Uterus (tissue), 4 donors: ENCODE results near the gene TSFM. TPM values are rescaled to one million over a fixed set of nuclear protein-coding genes. Genes with fewer than 3 reads are reported as not detected.
A peak's percentile ranks its signal among the peaks of the same experiment; 100 is the strongest.

Source experiments
- DNase-seq, 2 donors: peaks; one replicate each; pipeline ENCODE4 v3.0.0-alpha.2; 2019 to 2020
- H3K27ac ChIP-seq, 2 donors: fragments of 200-600 bp; sonication (generic); 1 replicate in 1 of 2; 2 replicates in 1 of 2; pipeline ENCODE4 v1.5.1; 2016 to 2018
- H3K27me3 ChIP-seq, 2 donors: fragments of 200-600 bp; sonication (generic); one replicate each; pipeline ENCODE4 v1.5.1; 2018 to 2019; ENCODE audit warnings: control low read depth in 1 of 2
- H3K36me3 ChIP-seq, 2 donors: fragments of 200-600 bp; sonication (generic); one replicate each; pipeline ENCODE4 v1.5.1; 2019; ENCODE audit warnings: control low read depth in 1 of 2
- H3K4me1 ChIP-seq, 2 donors: fragments of 200-600 bp; sonication (generic); one replicate each; pipeline ENCODE4 v1.5.1; 2018 to 2019; ENCODE audit warnings: control low read depth in 1 of 2
- H3K4me3 ChIP-seq, 2 donors: fragments of 200-600 bp; sonication (generic); 1 replicate in 1 of 2; 2 replicates in 1 of 2; pipeline ENCODE4 v1.5.1; 2018 to 2019; ENCODE audit warnings: mild to moderate bottlenecking in 1 of 2
- H3K9me3 ChIP-seq, 2 donors: fragments of 200-600 bp; sonication (generic); one replicate each; pipeline ENCODE4 v1.5.1; 2019; ENCODE audit warnings: control low read depth in 1 of 2
- CTCF ChIP-seq, 4 experiments: fragments of 200-600 bp in 2 of 4; fragments of 450-650 bp in 2 of 4; sonication (generic) in 2 of 4; IDR thresholded peaks; one replicate each; pipeline ENCODE4 v1.5.1; 2016 to 2019; ENCODE audit warnings: antibody characterized with exemption in 4 of 4, mild to moderate bottlenecking in 2 of 4, moderate library complexity in 1 of 4
- POLR2A ChIP-seq, 2 donors: fragments of 450-650 bp; IDR thresholded peaks; one replicate each; pipeline ENCODE4 v1.6.1; 2016; ENCODE audit warnings: antibody characterized with exemption in 2 of 2, mild to moderate bottlenecking in 1 of 2, moderate library complexity in 1 of 2
- intact Hi-C: fragments of 100-400 bp; cut with DNase I; formaldehyde crosslinking; loops from one replicate; pipeline ENCODE4 v1.15.1; 2023; ENCODE audit warnings: low total_unique reads
- total RNA-seq, 4 donors: library from RNA; depleted of rRNA in 3 of 4; stranded (reverse); fragments of >200 nt in 3 of 4; gene quantifications; one replicate each; pipeline versions ENCODE4 v1.1.0 to v1.2.4, GENCODE V29; 2014 to 2023
- donor health status: DM: yes; HTN: yes; CAD: no.

TSFM gene
- total RNA-seq, 4 donors from 2014 or later: 8.2 to 22.3 (median 16.7) TPM

GRCh38 chr12:57745485-57745881 is 37.1 kb upstream of the TSFM start:
- no peaks in the 10 kb centered on the region for H3K27me3 ChIP-seq
- H3K4me1 ChIP-seq: no peaks in the 10 kb centered on the region
- H3K9me3 ChIP-seq: no peaks in the 10 kb centered on the region
- no peaks in the 10 kb centered on the region for H3K36me3 ChIP-seq
- DNase-seq: no peak
- intact Hi-C loops: no loop called here
- H3K27ac ChIP-seq: peak overlapping the region; percentile 97 to 98
- H3K4me3 ChIP-seq: peak overlapping the region; percentile 82 to 96
- TF ChIP-seq CTCF (IDR thresholded peaks at IDR 0.05): no peak
- TF ChIP-seq POLR2A (IDR thresholded peaks at IDR 0.05): no peak

GRCh38 chr12:57746025-57746424 is 36.6 kb upstream of the TSFM start:
- H3K9me3 ChIP-seq: no peaks in the 10 kb centered on the region
- H3K27ac ChIP-seq: no peak overlapping the region
- H3K36me3 ChIP-seq: no peaks in the 10 kb centered on the region
- no peaks in the 10 kb centered on the region for H3K27me3 ChIP-seq
- H3K4me3 ChIP-seq: no peak overlapping the region
- intact Hi-C loops: no loop called here
- DNase-seq: no peak
- TF ChIP-seq CTCF (IDR thresholded peaks at IDR 0.05) (no peak), POLR2A (IDR thresholded peaks at IDR 0.05) (no peak)
- no peaks in the 10 kb centered on the region for H3K4me1 ChIP-seq

GRCh38 chr12:57749061-57749460 is 33.5 kb upstream of the TSFM start:
- peaks cover 0 to 4% of the 10 kb centered on the region in 2 donors for H3K4me1 ChIP-seq
- H3K36me3 ChIP-seq: no peaks in the 10 kb centered on the region
- H3K9me3 ChIP-seq: no peaks in the 10 kb centered on the region
- no peaks in the 10 kb centered on the region for H3K27me3 ChIP-seq
- no peak for TF ChIP-seq CTCF (IDR thresholded peaks at IDR 0.05)
- TF ChIP-seq POLR2A (IDR thresholded peaks at IDR 0.05): no peak
- no peak overlapping the region for H3K27ac ChIP-seq
- no peak overlapping the region for H3K4me3 ChIP-seq
- DNase-seq: no peak
- intact Hi-C loops: no loop called here

- TF ChIP-seq POLR2A (IDR thresholded peaks at IDR 0.05): no peak
- no peak for TF ChIP-seq CTCF (IDR thresholded peaks at IDR 0.05)
- intact Hi-C loops: no loop called here
- Histone ChIP-seq H3K27me3 (no peaks in the 10 kb centered on the region), H3K27ac (peak overlapping the region; percentile 87 to 91), H3K9me3 (no peaks in the 10 kb centered on the region), H3K4me3 (peak overlapping the region; percentile 90 to 92), H3K4me1 (peaks cover 0 to 14% of the 10 kb centered on the region in 2 donors), H3K36me3 (no peaks in the 10 kb centered on the region)
- DNase-seq: no peak
These were observed 31.8 kb upstream of the TSFM start for GRCh38 chr12:57750561-57751431.

- TF ChIP-seq POLR2A (IDR thresholded peaks at IDR 0.05) (no peak), CTCF (IDR thresholded peaks at IDR 0.05) (no peak)
- no peaks in the 10 kb centered on the region for H3K36me3 ChIP-seq
- H3K27ac ChIP-seq: peak overlapping the region; percentile 87 to 91
- H3K4me1 ChIP-seq: peaks cover 0 to 19% of the 10 kb centered on the region in 2 donors
- intact Hi-C loops: no loop called here
- H3K9me3 ChIP-seq: no peaks in the 10 kb centered on the region
- no peak for DNase-seq
- H3K4me3 ChIP-seq: peak overlapping the region; percentile 90 to 92
- H3K27me3 ChIP-seq: no peaks in the 10 kb centered on the region
These were observed 31.2 kb upstream of the TSFM start for GRCh38 chr12:57751432-57751787.
